ENCODE results near the gene HPCAL1. TPM values are rescaled to one million over a fixed set of nuclear protein-coding genes. Genes with fewer than 3 reads are reported as not detected.
A peak's percentile ranks its signal among the peaks of the same experiment; 100 is the strongest.

The HPCAL1 gene
- total RNA-seq, 1 donor from 2014 or later: 401 TPM

DNA sequence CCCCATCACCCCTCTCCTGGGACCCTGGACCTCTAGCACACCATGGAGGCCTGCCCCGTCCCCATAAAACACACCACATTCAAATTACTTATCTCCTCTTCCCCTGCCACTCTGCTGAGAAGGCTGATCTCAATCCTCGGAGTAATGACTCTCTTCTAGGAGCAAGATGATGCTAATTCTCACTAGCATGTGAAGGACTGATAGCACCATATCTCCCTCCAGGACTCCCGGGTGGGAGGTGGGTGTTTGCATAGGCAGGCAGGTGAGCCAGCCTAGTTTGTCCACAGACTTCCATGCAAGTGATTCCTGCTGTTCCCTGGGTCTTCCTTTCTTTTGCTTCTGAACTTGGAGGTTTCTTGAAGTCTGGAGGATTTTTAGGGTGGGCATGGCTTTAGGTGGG is 40.5 kb downstream of the HPCAL1 start:
- H3K4me3 ChIP-seq: no peak overlapping the region
- peak overlapping the region in 1 of 2 donors; percentile 29 for H3K27ac ChIP-seq
- no peaks in the 10 kb centered on the region for H3K4me1 ChIP-seq
- DNase-seq (ENCODE audit: low spot score in 2 of 2): no peak
- H3K27me3 ChIP-seq: no peaks in the 10 kb centered on the region
- intact Hi-C loops (cut with DNase I): no loop called here
- H3K9me3 ChIP-seq: no peaks in the 10 kb centered on the region
- H3K36me3 ChIP-seq: no peaks in the 10 kb centered on the region
- TF ChIP-seq, protein P1, sequence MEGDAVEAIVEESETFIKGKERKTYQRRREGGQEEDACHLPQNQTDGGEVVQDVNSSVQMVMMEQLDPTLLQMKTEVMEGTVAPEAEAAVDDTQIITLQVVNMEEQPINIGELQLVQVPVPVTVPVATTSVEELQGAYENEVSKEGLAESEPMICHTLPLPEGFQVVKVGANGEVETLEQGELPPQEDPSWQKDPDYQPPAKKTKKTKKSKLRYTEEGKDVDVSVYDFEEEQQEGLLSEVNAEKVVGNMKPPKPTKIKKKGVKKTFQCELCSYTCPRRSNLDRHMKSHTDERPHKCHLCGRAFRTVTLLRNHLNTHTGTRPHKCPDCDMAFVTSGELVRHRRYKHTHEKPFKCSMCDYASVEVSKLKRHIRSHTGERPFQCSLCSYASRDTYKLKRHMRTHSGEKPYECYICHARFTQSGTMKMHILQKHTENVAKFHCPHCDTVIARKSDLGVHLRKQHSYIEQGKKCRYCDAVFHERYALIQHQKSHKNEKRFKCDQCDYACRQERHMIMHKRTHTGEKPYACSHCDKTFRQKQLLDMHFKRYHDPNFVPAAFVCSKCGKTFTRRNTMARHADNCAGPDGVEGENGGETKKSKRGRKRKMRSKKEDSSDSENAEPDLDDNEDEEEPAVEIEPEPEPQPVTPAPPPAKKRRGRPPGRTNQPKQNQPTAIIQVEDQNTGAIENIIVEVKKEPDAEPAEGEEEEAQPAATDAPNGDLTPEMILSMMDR (IDR thresholded peaks at IDR 0.05): no peak

- Histone ChIP-seq H3K4me3 (no peak overlapping the region), H3K27ac (no peak overlapping the region), H3K36me3 (no peaks in the 10 kb centered on the region), H3K4me1 (no peaks in the 10 kb centered on the region), H3K27me3 (no peaks in the 10 kb centered on the region), H3K9me3 (no peaks in the 10 kb centered on the region)
- TF ChIP-seq, protein P1 (IDR thresholded peaks at IDR 0.05): no peak
- DNase-seq (ENCODE audit: low spot score in 2 of 2): no peak
- intact Hi-C loops (cut with DNase I): no loop called here
Observed at GRCh38 chr2:10343658-10344057, 41.0 kb downstream of the HPCAL1 start.

- no peak for DNase-seq (ENCODE audit: low spot score in 2 of 2)
- H3K4me1 ChIP-seq: no peaks in the 10 kb centered on the region
- H3K4me3 ChIP-seq: no peak overlapping the region
- intact Hi-C loops (cut with DNase I): no loop called here
- no peaks in the 10 kb centered on the region for H3K36me3 ChIP-seq
- TF ChIP-seq, protein P1 (IDR thresholded peaks at IDR 0.05): no peak
- no peak overlapping the region for H3K27ac ChIP-seq
- H3K27me3 ChIP-seq: no peaks in the 10 kb centered on the region
- no peaks in the 10 kb centered on the region for H3K9me3 ChIP-seq
Observed at GRCh38 chr2:10344105-10345066, 41.7 kb downstream of the HPCAL1 start.

GRCh38 chr2:10345126-10345525 is 42.4 kb downstream of the HPCAL1 start:
- Histone ChIP-seq H3K4me3 (no peak overlapping the region), H3K36me3 (no peaks in the 10 kb centered on the region), H3K27me3 (no peaks in the 10 kb centered on the region), H3K27ac (no peak overlapping the region), H3K9me3 (no peaks in the 10 kb centered on the region), H3K4me1 (no peaks in the 10 kb centered on the region)
- DNase-seq (ENCODE audit: low spot score in 2 of 2): no peak
- TF ChIP-seq, protein P1 (IDR thresholded peaks at IDR 0.05): no peak
- intact Hi-C loops (cut with DNase I): no loop called here

DNA sequence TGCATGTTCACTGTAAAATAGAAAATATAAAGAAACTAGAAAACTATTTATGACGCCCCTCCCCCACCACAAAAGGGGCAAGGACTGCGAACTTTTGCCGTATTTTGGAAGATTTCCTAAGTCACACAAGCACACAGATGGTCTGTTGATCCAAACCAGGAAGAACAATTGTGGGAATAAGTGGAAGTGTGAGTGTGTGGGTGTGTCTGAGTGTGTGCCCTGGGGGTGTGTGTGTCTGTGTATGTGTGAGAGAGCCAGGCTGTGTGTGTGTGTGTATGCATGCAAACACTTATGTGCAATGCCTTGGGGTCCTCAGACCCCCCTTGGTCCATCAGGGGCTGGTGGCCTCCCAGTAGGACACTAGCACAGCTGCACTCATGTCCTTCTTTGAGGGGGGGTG is 43.1 kb downstream of the HPCAL1 start:
- no peaks in the 10 kb centered on the region for H3K36me3 ChIP-seq
- no peak overlapping the region for H3K27ac ChIP-seq
- TF ChIP-seq, protein P1 (IDR thresholded peaks at IDR 0.05): no peak
- H3K4me1 ChIP-seq: no peaks in the 10 kb centered on the region
- intact Hi-C loops (cut with DNase I): no loop called here
- no peaks in the 10 kb centered on the region for H3K27me3 ChIP-seq
- no peaks in the 10 kb centered on the region for H3K9me3 ChIP-seq
- no peak for DNase-seq (ENCODE audit: low spot score in 2 of 2)
- no peak overlapping the region for H3K4me3 ChIP-seq
